GM20000 (cell line): ENCODE data around the gene RFTN2.
"Not testable (repeated sequence)": the region's sequence is repeated elsewhere in the genome, so short reads cannot be mapped to it uniquely, and the experiment has no call there.

Experiments
- DNase-seq: peaks from one replicate; pipeline ENCODE4 v3.0.0; 2012; ENCODE audit warnings: low spot score
- CTCF ChIP-seq: IDR thresholded peaks from 2 replicates; pipeline ENCODE4 v1.5.1; 2012; ENCODE audit warnings: mild to moderate bottlenecking, control low read depth; ENCODE audit errors: extremely low read depth, missing control alignments

Gene RFTN2

GRCh38 chr2:197573608-197574007, 101.8 kb downstream of the RFTN2 start:
- DNase-seq = no peak
- TF ChIP-seq CTCF = no peak

GRCh38 chr2:197571627-197572271, 103.6 kb downstream of the RFTN2 start:
- no peak for TF ChIP-seq CTCF
- no peak for DNase-seq

GRCh38 chr2:197560146-197560665, 115.2 kb downstream of the RFTN2 start:
- no peak for TF ChIP-seq CTCF
- DNase-seq = no peak

GRCh38 chr2:197559681-197560080, 115.7 kb downstream of the RFTN2 start:
- no peak for TF ChIP-seq CTCF
- no peak for DNase-seq

GRCh38 chr2:197558393-197558792, 117.0 kb downstream of the RFTN2 start:
- DNase-seq = no peak
- TF ChIP-seq CTCF = no peak

- no peak for TF ChIP-seq CTCF
- no peak for DNase-seq
These were observed 118.9 kb downstream of the RFTN2 start for GRCh38 chr2:197556456-197556855.

- DNase-seq = no peak
- TF ChIP-seq CTCF = no peak
These were observed 119.9 kb downstream of the RFTN2 start for GRCh38 chr2:197555467-197555866.

- DNase-seq = not testable (repeated sequence)
These were observed 124.1 kb downstream of the RFTN2 start for GRCh38 chr2:197551260-197551659.
